Gastroesophageal sphincter (tissue), 4 donors: ENCODE data around the gene AGR3. TPM values are rescaled to one million over a fixed set of nuclear protein-coding genes. Genes with fewer than 3 reads are reported as not detected.

Experiments used
- ATAC-seq: fragments of 150-250 bp; one replicate; pipeline ENCODE4 v1.9.1; 2016; ENCODE audit warnings: mild to moderate bottlenecking, moderate library complexity
- H3K27ac ChIP-seq, 4 donors: fragments of 200-600 bp; sonication (generic) in 3 of 4; 1 replicate in 3 of 4; 2 replicates in 1 of 4; pipeline ENCODE4 v1.5.1; 2016 to 2019
- H3K27me3 ChIP-seq: fragments of 200-600 bp; sonication (generic); one replicate; pipeline ENCODE4 v1.5.1; 2019
- H3K36me3 ChIP-seq, 2 donors: fragments of 200-600 bp; sonication (generic); one replicate each; pipeline ENCODE4 v1.5.1; 2019; ENCODE audit warnings: control low read depth in 1 of 2
- H3K4me1 ChIP-seq, 3 donors: fragments of 200-600 bp; sonication (generic); 1 replicate in 2 of 3; 2 replicates in 1 of 3; pipeline ENCODE4 v1.5.1; 2016 to 2019; ENCODE audit warnings: control low read depth in 2 of 3
- H3K4me3 ChIP-seq, 2 donors: fragments of 200-600 bp; sonication (generic); one replicate each; pipeline ENCODE4 v1.5.1; 2019; ENCODE audit warnings: mild to moderate bottlenecking in 1 of 2, moderate library complexity in 1 of 2
- H3K9me3 ChIP-seq, 3 donors: fragments of 200-600 bp; sonication (generic); one replicate each; pipeline ENCODE4 v1.5.1; 2017 to 2019; ENCODE audit warnings: control low read depth in 2 of 3
- EP300 ChIP-seq: sonication (generic); formaldehyde crosslinking; IDR thresholded peaks from one replicate; pipeline ENCODE4 v1.6.1; 2017; ENCODE audit warnings: antibody characterized with exemption, mild to moderate bottlenecking
- POLR2A ChIP-seq, 2 donors: fragments of 450-650 bp; IDR thresholded peaks; one replicate each; pipeline ENCODE4 v1.6.1; 2017; ENCODE audit warnings: antibody characterized with exemption in 2 of 2, mild to moderate bottlenecking in 2 of 2, moderate library complexity in 1 of 2
- POLR2AphosphoS5 ChIP-seq: sonication (generic); formaldehyde crosslinking; IDR thresholded peaks from one replicate; pipeline ENCODE4 v1.6.1; 2017; ENCODE audit warnings: antibody characterized with exemption
- WGBS, 2 donors: methylation state at CpG; one replicate each; pipeline ENCODE4 v1.1.5; 2018; ENCODE audit warnings: low coverage in 1 of 2; 5-methylcytosine and 5-hydroxymethylcytosine counted together
- total RNA-seq, 4 donors: library from RNA; depleted of rRNA; stranded (reverse); fragments of >200 nt; gene quantifications; one replicate each; pipeline ENCODE4 v1.1.0, GENCODE V29; 2016
- TF ChIP-seq, protein P1 (sequence below), 4 experiments: fragments of 200-600 bp in 2 of 4; fragments of 450-650 bp in 2 of 4; sonication (generic) in 1 of 4; IDR thresholded peaks; one replicate each; pipeline ENCODE4 v1.5.1; 2017 to 2019; ENCODE audit warnings: antibody characterized with exemption in 4 of 4, mild to moderate bottlenecking in 2 of 4, moderate library complexity in 2 of 4

The AGR3 gene
- total RNA-seq, 4 donors from 2014 or later: 5.9 TPM; not detected in 3

DNA sequence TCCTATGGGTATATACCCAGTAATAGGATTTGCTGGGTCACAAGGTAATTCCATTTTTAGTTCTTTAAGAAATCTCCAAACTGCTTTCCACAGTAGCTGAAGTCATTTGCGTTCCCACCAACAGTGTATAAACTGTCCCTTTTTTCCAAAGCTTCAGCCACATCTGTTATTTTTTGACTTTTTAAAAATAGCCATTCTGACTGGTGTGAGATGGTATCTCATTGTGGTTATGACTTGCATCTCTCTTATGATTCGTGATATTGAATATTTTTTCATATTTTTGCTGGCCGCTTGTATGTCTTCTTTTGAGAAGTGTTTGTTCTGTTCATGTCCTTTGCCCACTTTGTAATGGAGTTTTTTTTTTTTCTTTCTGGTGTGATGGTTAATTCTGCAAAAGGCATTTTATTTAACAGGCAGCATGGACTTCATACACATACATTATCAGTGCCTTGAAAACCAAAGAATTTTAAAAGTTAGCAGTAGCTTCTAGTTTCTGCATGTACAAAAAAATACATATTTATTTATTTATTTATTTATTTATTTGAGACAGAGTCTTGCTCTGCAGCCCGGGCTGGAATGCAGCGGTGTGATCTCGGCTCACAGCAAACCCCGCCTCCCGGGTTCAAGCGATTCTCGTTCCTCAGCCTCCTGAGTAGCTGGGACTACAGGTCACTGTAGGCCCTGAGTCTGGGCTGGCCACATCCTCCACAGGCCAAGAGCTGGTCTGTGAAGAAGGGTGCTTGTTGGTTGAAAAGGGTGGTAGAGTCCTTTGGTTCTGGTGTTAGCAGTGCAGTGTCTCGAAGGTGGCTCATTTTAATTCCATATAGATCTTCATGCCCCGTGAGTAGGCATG, 32.3 kb downstream of the AGR3 start:
- 81 to 84% methylated on average over 4 to 12 of the region's 12 CpGs for WGBS, 2 donors
- no peaks in the 10 kb centered on the region for H3K36me3 ChIP-seq
- no peaks in the 10 kb centered on the region for H3K4me1 ChIP-seq
- no peak overlapping the region for H3K4me3 ChIP-seq
- no peak for TF ChIP-seq POLR2AphosphoS5
- TF ChIP-seq POLR2A (IDR thresholded peaks at IDR 0.05): no peak
- TF ChIP-seq, protein P1, sequence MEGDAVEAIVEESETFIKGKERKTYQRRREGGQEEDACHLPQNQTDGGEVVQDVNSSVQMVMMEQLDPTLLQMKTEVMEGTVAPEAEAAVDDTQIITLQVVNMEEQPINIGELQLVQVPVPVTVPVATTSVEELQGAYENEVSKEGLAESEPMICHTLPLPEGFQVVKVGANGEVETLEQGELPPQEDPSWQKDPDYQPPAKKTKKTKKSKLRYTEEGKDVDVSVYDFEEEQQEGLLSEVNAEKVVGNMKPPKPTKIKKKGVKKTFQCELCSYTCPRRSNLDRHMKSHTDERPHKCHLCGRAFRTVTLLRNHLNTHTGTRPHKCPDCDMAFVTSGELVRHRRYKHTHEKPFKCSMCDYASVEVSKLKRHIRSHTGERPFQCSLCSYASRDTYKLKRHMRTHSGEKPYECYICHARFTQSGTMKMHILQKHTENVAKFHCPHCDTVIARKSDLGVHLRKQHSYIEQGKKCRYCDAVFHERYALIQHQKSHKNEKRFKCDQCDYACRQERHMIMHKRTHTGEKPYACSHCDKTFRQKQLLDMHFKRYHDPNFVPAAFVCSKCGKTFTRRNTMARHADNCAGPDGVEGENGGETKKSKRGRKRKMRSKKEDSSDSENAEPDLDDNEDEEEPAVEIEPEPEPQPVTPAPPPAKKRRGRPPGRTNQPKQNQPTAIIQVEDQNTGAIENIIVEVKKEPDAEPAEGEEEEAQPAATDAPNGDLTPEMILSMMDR (IDR thresholded peaks at IDR 0.05): no peak
- no peak for TF ChIP-seq EP300
- ATAC-seq: peak; percentile 22
- no peak overlapping the region for H3K27ac ChIP-seq
- peaks cover 0 to 6% (median 0%) of the 10 kb centered on the region in 3 donors for H3K9me3 ChIP-seq
- peaks cover 7% of the 10 kb centered on the region for H3K27me3 ChIP-seq

DNA sequence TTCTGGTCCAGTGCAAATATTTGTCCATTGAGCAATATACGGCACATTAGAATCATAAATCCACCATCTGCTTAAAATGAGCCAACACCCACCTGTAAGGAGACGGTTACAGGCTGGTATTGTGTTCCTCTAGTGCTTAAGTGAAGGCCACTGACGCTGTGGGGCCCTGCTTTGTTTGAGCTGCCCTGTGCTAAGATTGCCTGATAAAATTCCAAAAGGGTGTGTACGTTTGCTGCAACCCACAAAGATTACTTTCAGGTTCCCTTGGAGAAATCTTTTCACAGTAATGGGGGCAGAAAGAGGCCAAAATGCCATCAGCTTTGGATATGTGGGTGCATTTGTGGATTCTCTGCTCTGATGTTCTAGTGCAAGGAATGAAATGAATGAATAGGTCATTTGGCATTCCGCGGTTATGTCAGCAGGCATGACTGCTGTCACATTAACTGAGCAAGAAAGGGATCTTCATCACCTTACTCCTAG, 34.4 kb downstream of the AGR3 start:
- 87 to 88% methylated on average over 6 of the region's 6 CpGs for WGBS, 2 donors
- Histone ChIP-seq H3K27ac (no peak overlapping the region), H3K27me3 (peaks cover 7% of the 10 kb centered on the region), H3K4me3 (no peak overlapping the region), H3K4me1 (no peaks in the 10 kb centered on the region), H3K36me3 (no peaks in the 10 kb centered on the region), H3K9me3 (peaks cover 0 to 6% (median 0%) of the 10 kb centered on the region in 3 donors)
- no peak for TF ChIP-seq POLR2A (IDR thresholded peaks at IDR 0.05)
- no peak for ATAC-seq

DNA sequence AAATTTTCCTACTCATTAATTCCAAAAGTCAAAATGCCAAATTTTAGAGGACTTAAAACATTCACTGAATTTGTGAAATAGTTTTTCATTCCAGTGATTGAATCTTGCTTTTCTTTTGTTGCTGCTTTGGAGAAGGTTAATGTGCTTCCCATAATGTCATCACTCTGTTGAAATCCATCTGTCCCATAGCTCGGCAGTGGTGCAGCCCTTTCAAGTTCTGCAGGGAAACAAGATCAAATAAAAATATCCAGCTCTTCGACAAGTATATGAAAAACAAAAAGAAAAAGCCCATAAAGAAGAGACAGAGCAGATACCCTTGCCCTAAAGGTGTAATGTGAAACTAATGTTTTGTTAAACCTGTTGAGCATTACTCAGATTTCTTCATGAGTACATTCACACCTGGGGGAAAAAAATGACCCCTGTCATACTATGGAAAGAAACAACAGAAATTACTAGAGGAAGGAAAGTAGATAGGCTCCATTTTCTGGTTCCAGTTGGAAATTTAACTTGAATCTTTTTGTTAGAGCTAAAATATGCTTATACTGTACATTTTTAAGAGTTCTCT, 35.1 kb downstream of the AGR3 start:
- WGBS, 2 donors: 29 to 92% methylated on average over 2 of the region's 2 CpGs
- ATAC-seq: no peak
- TF ChIP-seq EP300 (no peak), POLR2A (IDR thresholded peaks at IDR 0.05) (no peak), POLR2AphosphoS5 (no peak)
- TF ChIP-seq, protein P1 (IDR thresholded peaks at IDR 0.05): no peak
- Histone ChIP-seq H3K36me3 (no peaks in the 10 kb centered on the region), H3K9me3 (peaks cover 0 to 6% (median 0%) of the 10 kb centered on the region in 3 donors), H3K27ac (no peak overlapping the region), H3K4me1 (no peaks in the 10 kb centered on the region), H3K4me3 (no peak overlapping the region), H3K27me3 (peaks cover 7% of the 10 kb centered on the region)

DNA sequence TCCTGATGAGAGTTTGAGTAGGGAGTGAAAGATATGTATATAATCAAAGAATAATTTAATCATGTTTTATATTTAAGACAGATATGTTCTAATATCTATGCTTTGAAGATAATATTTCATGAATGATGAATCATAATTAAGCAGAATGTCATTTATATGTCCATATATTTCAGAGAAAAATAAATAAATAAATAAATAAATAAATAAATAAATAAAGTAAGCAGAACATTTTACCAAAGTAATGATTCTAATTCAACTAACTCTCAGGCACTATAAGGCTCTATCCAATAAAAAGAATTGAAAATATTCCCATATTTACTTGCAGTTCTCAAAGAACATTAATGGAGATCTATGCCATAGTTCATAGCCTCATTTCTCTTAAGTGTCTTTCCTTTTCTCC, 36.0 kb downstream of the AGR3 start:
- Histone ChIP-seq H3K4me3 (no peak overlapping the region), H3K27me3 (peaks cover 2% of the 10 kb centered on the region), H3K4me1 (peaks cover 0 to 4% (median 0%) of the 10 kb centered on the region in 3 donors), H3K27ac (no peak overlapping the region), H3K9me3 (peaks cover 0 to under 1% (median 0%) of the 10 kb centered on the region in 3 donors), H3K36me3 (no peaks in the 10 kb centered on the region)
- no peak for ATAC-seq
- TF ChIP-seq, protein P1 (IDR thresholded peaks at IDR 0.05): no peak
- TF ChIP-seq EP300 (no peak), POLR2AphosphoS5 (no peak), POLR2A (IDR thresholded peaks at IDR 0.05) (no peak)

DNA sequence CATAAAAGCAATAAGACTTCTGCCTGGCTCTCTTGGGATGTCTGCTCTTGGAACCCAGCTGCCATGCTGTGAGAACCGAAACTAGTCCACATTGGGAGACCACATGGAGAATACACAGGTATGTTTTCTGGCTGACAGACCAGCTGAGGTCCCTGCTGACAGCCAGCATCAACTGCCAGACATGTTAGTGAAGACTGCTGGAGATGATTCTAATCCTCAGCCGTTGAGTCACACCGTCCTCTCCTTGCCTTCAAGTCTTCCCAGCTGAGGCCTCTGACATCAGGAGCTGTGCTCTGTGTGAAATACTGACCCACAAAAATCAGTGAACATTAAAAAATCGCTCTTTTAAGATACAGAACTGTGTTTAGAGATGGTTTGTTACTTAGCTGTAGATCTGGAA, 40.1 kb downstream of the AGR3 start:
- no peak for ATAC-seq

More for the DNA sequence above, 40.1 kb downstream of the AGR3 start:
- Histone ChIP-seq H3K9me3 (no peaks in the 10 kb centered on the region), H3K27me3 (no peaks in the 10 kb centered on the region), H3K4me1 (peaks cover 0 to 10% (median 0%) of the 10 kb centered on the region in 3 donors), H3K36me3 (no peaks in the 10 kb centered on the region), H3K27ac (no peak overlapping the region), H3K4me3 (no peak overlapping the region)
- WGBS, 2 donors: 76 to 100% methylated on average over 3 to 4 of the region's 4 CpGs
- TF ChIP-seq, protein P1 (IDR thresholded peaks at IDR 0.05): no peak
- TF ChIP-seq POLR2AphosphoS5: no peak
- no peak for TF ChIP-seq POLR2A (IDR thresholded peaks at IDR 0.05)
- no peak for TF ChIP-seq EP300
